NCI-H2107 treated with DMSO at 0.1 percent for 48 hours (cell line): ENCODE results near the gene SPINK5.

Source experiments
- DNase-seq: peaks from one replicate; lab custom pipeline; 2025; ENCODE audit not compliant: unreplicated experiment; lab: John Stamatoyannopoulos, UW

The SPINK5 gene

GRCh38 chr5:148176480-148176879 lies 112.7 kb downstream of the SPINK5 start:
- DNase-seq: no peak

DNA sequence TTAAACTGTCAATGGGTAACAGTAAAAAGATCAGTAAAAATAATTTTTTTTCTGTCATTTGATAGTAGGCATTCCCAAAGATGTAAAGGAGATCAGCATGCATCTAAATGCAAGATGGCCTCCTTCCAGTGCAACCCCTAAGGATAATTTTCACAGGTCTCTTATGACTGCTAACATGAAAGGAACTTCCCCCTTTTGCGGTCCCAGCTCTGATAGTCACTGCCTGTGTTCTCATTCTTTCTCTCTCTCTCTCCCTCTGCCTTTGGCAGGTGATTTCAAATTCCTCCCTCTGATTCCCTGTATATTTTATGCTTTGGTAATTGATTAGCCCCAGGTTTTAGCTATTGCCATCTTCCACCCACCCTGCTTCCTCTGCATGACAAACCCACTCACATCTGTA lies 113.4 kb downstream of the SPINK5 start:
- DNase-seq: no peak

DNA sequence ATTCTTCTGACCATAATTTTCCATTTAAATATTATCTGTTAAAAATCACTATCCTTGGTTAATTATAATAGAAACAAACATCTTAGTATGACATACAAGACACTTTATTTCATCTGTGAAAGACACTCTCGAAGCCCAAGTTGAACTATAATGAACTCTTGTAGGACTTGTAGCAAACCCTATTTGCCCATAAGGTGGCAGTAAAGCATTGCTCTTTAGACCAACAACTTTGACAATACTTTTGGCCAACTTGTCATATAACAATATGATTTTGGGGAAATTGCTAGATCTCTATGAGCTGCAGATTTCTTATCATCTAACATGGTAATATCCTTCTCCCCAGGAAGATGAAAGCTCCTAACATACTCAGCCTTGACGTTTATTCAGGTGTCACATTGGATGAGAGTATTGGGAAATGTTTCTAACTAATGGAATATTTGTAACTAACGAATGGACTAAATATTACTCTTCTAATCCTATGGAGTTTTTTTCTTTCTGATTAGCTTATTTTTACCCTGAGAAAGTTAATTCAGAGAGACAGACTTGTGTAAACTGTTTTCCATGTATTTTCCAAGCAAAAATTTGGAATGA lies 115.5 kb downstream of the SPINK5 start:
- no peak for DNase-seq

DNA sequence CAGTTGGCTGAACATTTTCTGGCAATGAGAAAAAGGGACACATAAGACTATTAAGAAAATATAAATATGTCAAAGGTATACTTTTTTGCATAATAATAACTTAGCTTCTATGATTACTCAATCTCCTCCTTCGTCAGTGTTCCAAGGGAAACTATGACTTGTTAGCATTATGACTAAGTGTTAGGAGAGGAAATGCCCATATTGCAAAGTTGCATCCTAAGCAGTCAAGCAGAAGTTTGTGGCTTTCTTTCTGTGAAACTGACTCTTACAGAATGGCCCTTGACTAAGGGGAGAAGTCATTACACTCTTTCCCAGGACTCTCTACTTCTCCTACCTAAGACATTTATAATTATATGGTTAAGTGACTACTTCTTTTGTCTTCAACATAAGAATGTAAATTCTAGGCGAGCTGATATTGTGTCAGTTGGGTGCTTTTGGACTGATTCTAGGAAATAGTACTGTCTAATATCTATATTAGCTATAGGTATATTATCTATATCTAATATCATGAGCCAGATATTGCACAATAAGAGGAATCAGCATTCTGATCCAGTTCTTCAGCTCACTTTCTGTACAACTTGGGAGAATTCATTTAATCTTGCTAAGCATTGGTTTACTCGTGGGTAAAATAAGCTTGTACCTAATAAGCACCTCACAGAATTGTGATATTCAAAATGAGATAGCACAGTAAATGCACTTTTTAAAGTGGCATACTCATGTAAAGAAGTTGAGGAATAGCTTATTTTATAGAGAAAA lies 122.6 kb downstream of the SPINK5 start:
- DNase-seq: no peak
